ENCODE results near the gene MBD6. TPM values are rescaled to one million over a fixed set of nuclear protein-coding genes. Genes with fewer than 3 reads are reported as not detected.

Gene MBD6
- total RNA-seq, 2 experiments from 2014 or later: 23.9 to 110 TPM

- peaks cover 88% of the 10 kb centered on the region for H3K36me3 ChIP-seq (ENCODE audit: insufficient read depth, low read length)
- no peak overlapping the region for H2AFZ ChIP-seq (ENCODE audit: low read length)
- H3K27ac ChIP-seq (ENCODE audit: low read depth, low read length, poor library complexity, severe bottlenecking): no peak overlapping the region
- peaks cover 20% of the 10 kb centered on the region for H3K4me1 ChIP-seq (ENCODE audit: insufficient read depth, low read length, poor library complexity, severe bottlenecking)
- ChIA-PET POLR2A (interaction anchor here (0.6 kb wide), 1 partner anchor 412 kb away, joined by 3 read pairs; no protein-coding TSS in a partner anchor), CTCF (ENCODE audit: unreplicated experiment) (no interaction called here)
- intact Hi-C loops (cut with micrococcal nuclease; ENCODE audit: unreplicated experiment): no loop called here
- H4K20me1 ChIP-seq (ENCODE audit: insufficient read depth, low read length): peaks cover 12% of the 10 kb centered on the region; the same call in 1 of the 2 replicates
- no peak overlapping the region for H3K4me3 ChIP-seq (ENCODE audit: low read depth, low read length, poor library complexity, severe bottlenecking)
- no peak overlapping the region for H3K4me2 ChIP-seq (ENCODE audit: low read length)
- no peak for DNase-seq (ENCODE audit: low spot score)
- TF ChIP-seq CTCF (conservative IDR thresholded peaks at IDR 0.05; ENCODE audit: low read length) (no peak), EZH2phosphoT487 (IDR thresholded peaks at IDR 0.05; ENCODE audit: borderline replicate concordance, low read depth, low read length) (no peak)
- H3K9me3 ChIP-seq (ENCODE audit: low read length): no peaks in the 10 kb centered on the region
- no peaks in the 10 kb centered on the region for H3K9me2 ChIP-seq (ENCODE audit: insufficient read depth, low read length)
- no TSS peak for BruUV-seq (replicated peaks)
- peaks cover 19% of the 10 kb centered on the region for H3K79me2 ChIP-seq (ENCODE audit: insufficient read depth, low read depth, low read length)
Observed at GRCh38 chr12:57528176-57528575, 5.6 kb downstream of the MBD6 start.

DNA sequence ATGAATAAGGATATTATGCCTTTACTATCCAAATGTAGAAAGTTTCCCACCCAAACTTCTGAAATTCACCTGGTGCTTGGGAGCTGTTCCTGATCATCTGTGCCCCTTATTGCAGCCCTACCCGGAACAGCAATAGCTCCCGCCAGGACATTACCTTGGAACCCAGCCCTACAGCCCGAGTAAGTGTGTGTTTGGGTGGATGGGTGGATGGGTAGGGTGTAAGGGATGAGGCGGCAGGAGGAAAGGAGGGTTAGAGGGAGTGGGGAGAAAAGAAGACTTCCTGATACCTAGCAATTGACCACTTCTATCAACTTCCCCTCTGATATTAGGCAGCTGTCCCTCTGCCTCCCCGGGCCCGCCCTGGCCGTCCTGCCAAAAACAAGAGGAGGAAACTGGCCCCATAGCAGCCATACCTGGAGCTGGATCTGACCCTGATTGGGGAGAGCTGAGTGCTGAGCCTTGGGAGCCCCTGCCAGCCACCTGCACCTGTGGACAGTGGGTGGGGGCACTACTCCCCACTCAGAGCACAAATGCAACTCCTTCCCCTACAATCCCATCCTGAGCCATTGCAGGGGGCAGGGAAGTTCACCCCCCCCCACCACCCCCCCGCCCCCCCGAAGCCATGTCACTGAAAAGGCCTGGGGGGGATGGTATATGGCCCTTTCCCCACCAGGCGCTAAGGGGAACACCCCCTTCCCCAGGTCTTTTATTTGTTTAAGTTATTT is 6.4 kb downstream of the MBD6 start:
- no peak for TF ChIP-seq CTCF (conservative IDR thresholded peaks at IDR 0.05; ENCODE audit: low read length)
- no peak for TF ChIP-seq EZH2phosphoT487 (IDR thresholded peaks at IDR 0.05; ENCODE audit: borderline replicate concordance, low read depth, low read length)
- peaks cover 11% of the 10 kb centered on the region for H3K79me2 ChIP-seq (ENCODE audit: insufficient read depth, low read depth, low read length)
- no peaks in the 10 kb centered on the region for H3K9me3 ChIP-seq (ENCODE audit: low read length)
- peaks cover 94% of the 10 kb centered on the region for H3K36me3 ChIP-seq (ENCODE audit: insufficient read depth, low read length)
- H3K4me3 ChIP-seq (ENCODE audit: low read depth, low read length, poor library complexity, severe bottlenecking): no peak overlapping the region
- H2AFZ ChIP-seq (ENCODE audit: low read length): no peak overlapping the region
- H4K20me1 ChIP-seq (ENCODE audit: insufficient read depth, low read length): peaks cover 7% of the 10 kb centered on the region; the same call in 1 of the 2 replicates
- peaks cover 15% of the 10 kb centered on the region for H3K4me1 ChIP-seq (ENCODE audit: insufficient read depth, low read length, poor library complexity, severe bottlenecking)
- POLR2A ChIA-PET: no interaction called here
- DNase-seq (ENCODE audit: low spot score): no peak
- no peak overlapping the region for H3K4me2 ChIP-seq (ENCODE audit: low read length)
- H3K9me2 ChIP-seq (ENCODE audit: insufficient read depth, low read length): no peaks in the 10 kb centered on the region
- intact Hi-C loops (cut with micrococcal nuclease; ENCODE audit: unreplicated experiment): no loop called here
- CTCF ChIA-PET (ENCODE audit: unreplicated experiment): interaction anchor here (0.6 kb wide), 1 partner anchor 78 kb away, joined by 3 read pairs; no protein-coding TSS in a partner anchor
- H3K27ac ChIP-seq (ENCODE audit: low read depth, low read length, poor library complexity, severe bottlenecking): no peak overlapping the region
- no TSS peak for BruUV-seq (replicated peaks)

- no peak for DNase-seq (ENCODE audit: low spot score)
- TF ChIP-seq CTCF (conservative IDR thresholded peaks at IDR 0.05; ENCODE audit: low read length) (no peak), EZH2phosphoT487 (IDR thresholded peaks at IDR 0.05; ENCODE audit: borderline replicate concordance, low read depth, low read length) (no peak)
- intact Hi-C loops (cut with micrococcal nuclease; ENCODE audit: unreplicated experiment): no loop called here
- Histone ChIP-seq H3K9me3 (ENCODE audit: low read length) (no peaks in the 10 kb centered on the region), H3K27ac (ENCODE audit: low read depth, low read length, poor library complexity, severe bottlenecking) (no peak overlapping the region), H3K36me3 (ENCODE audit: insufficient read depth, low read length) (peaks cover 96% of the 10 kb centered on the region), H3K9me2 (ENCODE audit: insufficient read depth, low read length) (no peaks in the 10 kb centered on the region), H4K20me1 (ENCODE audit: insufficient read depth, low read length) (no peaks in the 10 kb centered on the region), H2AFZ (ENCODE audit: low read length) (no peak overlapping the region), H3K4me1 (ENCODE audit: insufficient read depth, low read length, poor library complexity, severe bottlenecking) (peaks cover 7% of the 10 kb centered on the region), H3K4me2 (ENCODE audit: low read length) (no peak overlapping the region), H3K4me3 (ENCODE audit: low read depth, low read length, poor library complexity, severe bottlenecking) (no peak overlapping the region), H3K79me2 (ENCODE audit: insufficient read depth, low read depth, low read length) (peaks cover 3% of the 10 kb centered on the region; the same call in 1 of the 2 replicates)
- ChIA-PET POLR2A (no interaction called here), CTCF (ENCODE audit: unreplicated experiment) (no interaction called here)
- BruUV-seq (replicated peaks): TSS peak; percentile 72
Observed at GRCh38 chr12:57529831-57530230, 7.2 kb downstream of the MBD6 start.

All from OCI-LY7 (cell line).